SK-N-SH treated with all-trans-retinoic acid at 6 μM for 48 hours (cell line): ENCODE results near the gene PPP1R14D.
A peak's percentile ranks its signal among the peaks of the same experiment; 100 is the strongest.

Source experiments
- ATAC-seq: fragments of 200-7000 bp; cut with Tn5 transposase; 3 replicates; pipeline ENCODE4 v1.9.1; 2020; ENCODE audit warnings: mild to moderate bottlenecking, moderate library complexity
- BACH2 ChIP-seq: fragments of 250-450 bp; sonication (Bioruptor Pico); IDR thresholded peaks from 2 replicates; pipeline ENCODE4 v1.9.0; 2021; ENCODE audit warnings: mild to moderate bottlenecking, borderline replicate concordance
- CSDC2 ChIP-seq: fragments of 250-450 bp; sonication (Bioruptor Pico); IDR thresholded peaks from 2 replicates; pipeline ENCODE4 v1.5.0; 2020; ENCODE audit warnings: mild to moderate bottlenecking, moderate library complexity
- ESRRG ChIP-seq: fragments of 250-450 bp; sonication (Bioruptor Pico); IDR thresholded peaks from 2 replicates; pipeline ENCODE4 v1.6.1; 2021; ENCODE audit warnings: mild to moderate bottlenecking
- GLIS3 ChIP-seq: fragments of 250-450 bp; sonication (Bioruptor Pico); IDR thresholded peaks from 2 replicates; pipeline ENCODE4 v1.5.0; 2020; ENCODE audit warnings: mild to moderate bottlenecking, moderate library complexity
- SNAI2 ChIP-seq: fragments of 250-450 bp; sonication (Bioruptor Pico); IDR thresholded peaks from 2 replicates; pipeline ENCODE4 v1.5.0; 2020; ENCODE audit warnings: mild to moderate bottlenecking, moderate library complexity
- TCF4 ChIP-seq: fragments of 250-450 bp; sonication (Bioruptor Pico); IDR thresholded peaks from 2 replicates; pipeline ENCODE4 v1.8.0; 2021; ENCODE audit warnings: mild to moderate bottlenecking, moderate library complexity, borderline replicate concordance
- ZC3H10 ChIP-seq: fragments of 250-450 bp; sonication (Bioruptor Pico); IDR thresholded peaks from 2 replicates; pipeline ENCODE4 v1.5.1; 2021; ENCODE audit warnings: mild to moderate bottlenecking, moderate library complexity
- ZFP30 ChIP-seq: fragments of 450-650 bp; formaldehyde crosslinking; IDR thresholded peaks from 2 replicates; pipeline ENCODE4 v1.5.0; 2022; ENCODE audit warnings: mild to moderate bottlenecking, moderate library complexity
- ZNF565 ChIP-seq: fragments of 450-650 bp; formaldehyde crosslinking; conservative IDR thresholded peaks from 2 replicates; pipeline ENCODE4 v1.5.0; 2020; ENCODE audit warnings: low read depth, mild to moderate bottlenecking, moderate library complexity
- ZNF70 ChIP-seq: fragments of 450-650 bp; formaldehyde crosslinking; IDR thresholded peaks from 2 replicates; pipeline ENCODE4 v1.5.0; 2020; ENCODE audit warnings: mild to moderate bottlenecking, moderate library complexity
- ZNF8 ChIP-seq: fragments of 450-650 bp; formaldehyde crosslinking; IDR thresholded peaks from 2 replicates; pipeline ENCODE4 v1.5.0; 2020; ENCODE audit warnings: mild to moderate bottlenecking, moderate library complexity
- TF ChIP-seq, protein P1 (sequence below): fragments of 250-450 bp; sonication (Bioruptor Pico); IDR thresholded peaks from 2 replicates; pipeline ENCODE4 v1.8.0; 2020; ENCODE audit warnings: mild to moderate bottlenecking, moderate library complexity, borderline replicate concordance
- TF ChIP-seq, protein P2 (sequence below): fragments of 250-450 bp; sonication (Bioruptor Pico); IDR thresholded peaks from 2 replicates; pipeline ENCODE4 v1.5.1; 2020; ENCODE audit warnings: low read depth, mild to moderate bottlenecking, moderate library complexity
- TF ChIP-seq, protein P3 (sequence below): fragments of 250-450 bp; sonication (Bioruptor Pico); IDR thresholded peaks from 2 replicates; pipeline ENCODE4 v1.8.0; 2021; ENCODE audit warnings: low read depth, mild to moderate bottlenecking, moderate library complexity, borderline replicate concordance
- TF ChIP-seq, protein P4 (sequence below): fragments of 250-450 bp; sonication (Bioruptor Pico); IDR thresholded peaks from 2 replicates; pipeline ENCODE4 v1.5.0; 2020; ENCODE audit warnings: mild to moderate bottlenecking, moderate library complexity

PPP1R14D gene

DNA sequence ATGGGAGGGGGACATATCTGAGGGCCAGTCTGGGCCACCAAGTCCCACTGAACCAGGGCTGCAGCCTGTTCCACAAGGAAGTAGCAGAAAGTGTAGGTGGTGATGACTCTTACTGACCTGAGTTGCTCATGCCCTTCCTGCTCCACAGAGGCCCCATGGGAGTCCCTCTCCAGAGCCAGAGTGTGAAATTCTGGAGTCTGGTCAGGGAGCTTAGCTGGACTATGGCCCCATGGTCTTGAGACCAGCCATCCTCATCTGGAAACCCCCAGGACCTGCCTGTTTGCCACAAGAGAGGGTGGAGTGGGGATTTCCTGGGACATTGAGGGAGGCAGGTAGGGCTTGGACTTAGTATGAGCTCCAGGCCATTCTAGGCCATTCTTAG is 18.3 kb upstream of the PPP1R14D start:
- TF ChIP-seq CSDC2 (CRISPR knock-in tag) (no peak), ZNF565 (CRISPR knock-in tag) (no peak), ZNF8 (CRISPR knock-in tag) (no peak), ZNF70 (no peak), ZC3H10 (CRISPR knock-in tag) (no peak), BACH2 (no peak), ESRRG (no peak), TCF4 (CRISPR knock-in tag) (no peak), GLIS3 (CRISPR knock-in tag) (no peak), ZFP30 (no peak), SNAI2 (no peak)
- TF ChIP-seq, protein P1, sequence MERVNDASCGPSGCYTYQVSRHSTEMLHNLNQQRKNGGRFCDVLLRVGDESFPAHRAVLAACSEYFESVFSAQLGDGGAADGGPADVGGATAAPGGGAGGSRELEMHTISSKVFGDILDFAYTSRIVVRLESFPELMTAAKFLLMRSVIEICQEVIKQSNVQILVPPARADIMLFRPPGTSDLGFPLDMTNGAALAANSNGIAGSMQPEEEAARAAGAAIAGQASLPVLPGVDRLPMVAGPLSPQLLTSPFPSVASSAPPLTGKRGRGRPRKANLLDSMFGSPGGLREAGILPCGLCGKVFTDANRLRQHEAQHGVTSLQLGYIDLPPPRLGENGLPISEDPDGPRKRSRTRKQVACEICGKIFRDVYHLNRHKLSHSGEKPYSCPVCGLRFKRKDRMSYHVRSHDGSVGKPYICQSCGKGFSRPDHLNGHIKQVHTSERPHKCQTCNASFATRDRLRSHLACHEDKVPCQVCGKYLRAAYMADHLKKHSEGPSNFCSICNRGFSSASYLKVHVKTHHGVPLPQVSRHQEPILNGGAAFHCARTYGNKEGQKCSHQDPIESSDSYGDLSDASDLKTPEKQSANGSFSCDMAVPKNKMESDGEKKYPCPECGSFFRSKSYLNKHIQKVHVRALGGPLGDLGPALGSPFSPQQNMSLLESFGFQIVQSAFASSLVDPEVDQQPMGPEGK: no peak
- TF ChIP-seq, protein P2, sequence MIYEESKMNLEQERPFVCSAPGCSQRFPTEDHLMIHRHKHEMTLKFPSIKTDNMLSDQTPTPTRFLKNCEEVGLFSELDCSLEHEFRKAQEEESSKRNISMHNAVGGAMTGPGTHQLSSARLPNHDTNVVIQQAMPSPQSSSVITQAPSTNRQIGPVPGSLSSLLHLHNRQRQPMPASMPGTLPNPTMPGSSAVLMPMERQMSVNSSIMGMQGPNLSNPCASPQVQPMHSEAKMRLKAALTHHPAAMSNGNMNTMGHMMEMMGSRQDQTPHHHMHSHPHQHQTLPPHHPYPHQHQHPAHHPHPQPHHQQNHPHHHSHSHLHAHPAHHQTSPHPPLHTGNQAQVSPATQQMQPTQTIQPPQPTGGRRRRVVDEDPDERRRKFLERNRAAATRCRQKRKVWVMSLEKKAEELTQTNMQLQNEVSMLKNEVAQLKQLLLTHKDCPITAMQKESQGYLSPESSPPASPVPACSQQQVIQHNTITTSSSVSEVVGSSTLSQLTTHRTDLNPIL (CRISPR knock-in tag): no peak
- TF ChIP-seq, protein P3, sequence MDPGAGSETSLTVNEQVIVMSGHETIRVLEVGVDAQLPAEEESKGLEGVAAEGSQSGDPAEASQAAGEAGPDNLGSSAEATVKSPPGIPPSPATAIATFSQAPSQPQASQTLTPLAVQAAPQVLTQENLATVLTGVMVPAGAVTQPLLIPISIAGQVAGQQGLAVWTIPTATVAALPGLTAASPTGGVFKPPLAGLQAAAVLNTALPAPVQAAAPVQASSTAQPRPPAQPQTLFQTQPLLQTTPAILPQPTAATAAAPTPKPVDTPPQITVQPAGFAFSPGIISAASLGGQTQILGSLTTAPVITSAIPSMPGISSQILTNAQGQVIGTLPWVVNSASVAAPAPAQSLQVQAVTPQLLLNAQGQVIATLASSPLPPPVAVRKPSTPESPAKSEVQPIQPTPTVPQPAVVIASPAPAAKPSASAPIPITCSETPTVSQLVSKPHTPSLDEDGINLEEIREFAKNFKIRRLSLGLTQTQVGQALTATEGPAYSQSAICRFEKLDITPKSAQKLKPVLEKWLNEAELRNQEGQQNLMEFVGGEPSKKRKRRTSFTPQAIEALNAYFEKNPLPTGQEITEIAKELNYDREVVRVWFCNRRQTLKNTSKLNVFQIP: no peak
- ATAC-seq: no peak

DNA sequence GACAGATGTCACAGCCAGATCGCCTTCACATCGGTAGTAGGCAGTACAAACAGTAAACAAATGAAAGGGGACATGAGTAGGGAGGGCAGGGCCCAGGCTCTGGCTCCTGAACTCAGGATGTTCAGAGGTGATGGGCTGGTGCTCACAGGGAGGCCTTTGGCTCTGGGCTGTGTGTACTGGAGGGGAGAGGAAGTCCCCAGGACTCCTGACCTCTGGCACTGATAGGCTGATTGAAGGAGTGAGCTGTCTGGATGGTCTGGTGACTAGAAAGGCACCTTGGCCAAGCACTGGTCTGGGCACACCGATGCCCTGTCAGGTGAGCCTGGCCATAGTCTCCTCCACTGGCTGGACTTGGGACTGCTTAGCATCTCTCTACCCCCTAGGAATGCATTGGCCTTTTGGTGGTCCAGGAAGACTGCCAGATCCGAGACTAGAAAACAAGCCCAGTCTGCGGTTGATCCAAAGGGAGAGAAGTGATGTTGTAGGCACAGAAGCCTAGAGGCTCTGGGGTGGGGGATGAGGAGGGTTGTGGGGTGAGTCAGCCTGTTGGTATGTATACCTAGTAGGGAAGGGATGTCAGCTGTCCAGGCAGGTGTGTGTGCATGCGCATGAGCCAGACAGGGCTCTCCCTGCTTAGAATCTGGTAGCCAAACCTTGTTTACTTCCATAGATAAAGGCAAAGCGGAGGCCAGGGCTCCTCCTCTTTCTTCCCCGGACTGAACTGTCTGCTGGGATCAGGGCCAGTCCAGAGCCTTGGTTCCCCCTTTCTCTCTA is 17.2 kb upstream of the PPP1R14D start:
- no peak for ATAC-seq
- TF ChIP-seq SNAI2 (no peak), ZNF70 (no peak)

DNA sequence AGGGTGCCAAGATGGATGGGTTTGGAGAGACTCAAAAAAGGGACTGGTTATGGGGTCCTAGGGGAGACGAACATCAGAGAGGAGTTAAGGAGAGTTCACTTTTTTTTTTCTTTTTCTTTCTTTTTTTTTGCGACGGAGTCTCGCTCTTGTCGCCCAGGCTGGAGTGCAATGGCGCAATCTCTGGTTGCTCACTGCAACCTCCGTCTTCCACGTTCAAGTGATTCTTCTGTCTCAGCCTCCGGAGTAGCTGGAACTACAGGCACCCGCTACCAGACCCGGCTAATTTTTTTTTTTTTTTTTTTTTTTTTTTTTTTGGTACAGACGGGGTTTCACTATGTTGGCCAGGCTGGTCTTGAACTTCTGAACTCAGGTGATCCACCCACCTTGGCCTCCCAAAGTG is 16.5 kb upstream of the PPP1R14D start:
- TF ChIP-seq, protein P1: no peak
- TF ChIP-seq, protein P2 (CRISPR knock-in tag): no peak
- no peak for ATAC-seq

DNA sequence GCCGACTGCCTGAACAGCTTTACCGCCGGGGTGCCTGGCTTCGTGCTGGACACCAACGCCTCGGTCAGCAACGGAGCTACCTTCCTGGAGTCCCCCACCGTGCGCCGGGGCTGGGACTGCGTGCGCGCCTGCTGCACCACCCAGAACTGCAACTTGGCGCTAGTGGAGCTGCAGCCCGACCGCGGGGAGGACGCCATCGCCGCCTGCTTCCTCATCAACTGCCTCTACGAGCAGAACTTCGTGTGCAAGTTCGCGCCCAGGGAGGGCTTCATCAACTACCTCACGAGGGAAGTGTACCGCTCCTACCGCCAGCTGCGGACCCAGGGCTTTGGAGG is 16.2 kb upstream of the PPP1R14D start:
- peak; percentile 51 for ATAC-seq
- TF ChIP-seq, protein P4, sequence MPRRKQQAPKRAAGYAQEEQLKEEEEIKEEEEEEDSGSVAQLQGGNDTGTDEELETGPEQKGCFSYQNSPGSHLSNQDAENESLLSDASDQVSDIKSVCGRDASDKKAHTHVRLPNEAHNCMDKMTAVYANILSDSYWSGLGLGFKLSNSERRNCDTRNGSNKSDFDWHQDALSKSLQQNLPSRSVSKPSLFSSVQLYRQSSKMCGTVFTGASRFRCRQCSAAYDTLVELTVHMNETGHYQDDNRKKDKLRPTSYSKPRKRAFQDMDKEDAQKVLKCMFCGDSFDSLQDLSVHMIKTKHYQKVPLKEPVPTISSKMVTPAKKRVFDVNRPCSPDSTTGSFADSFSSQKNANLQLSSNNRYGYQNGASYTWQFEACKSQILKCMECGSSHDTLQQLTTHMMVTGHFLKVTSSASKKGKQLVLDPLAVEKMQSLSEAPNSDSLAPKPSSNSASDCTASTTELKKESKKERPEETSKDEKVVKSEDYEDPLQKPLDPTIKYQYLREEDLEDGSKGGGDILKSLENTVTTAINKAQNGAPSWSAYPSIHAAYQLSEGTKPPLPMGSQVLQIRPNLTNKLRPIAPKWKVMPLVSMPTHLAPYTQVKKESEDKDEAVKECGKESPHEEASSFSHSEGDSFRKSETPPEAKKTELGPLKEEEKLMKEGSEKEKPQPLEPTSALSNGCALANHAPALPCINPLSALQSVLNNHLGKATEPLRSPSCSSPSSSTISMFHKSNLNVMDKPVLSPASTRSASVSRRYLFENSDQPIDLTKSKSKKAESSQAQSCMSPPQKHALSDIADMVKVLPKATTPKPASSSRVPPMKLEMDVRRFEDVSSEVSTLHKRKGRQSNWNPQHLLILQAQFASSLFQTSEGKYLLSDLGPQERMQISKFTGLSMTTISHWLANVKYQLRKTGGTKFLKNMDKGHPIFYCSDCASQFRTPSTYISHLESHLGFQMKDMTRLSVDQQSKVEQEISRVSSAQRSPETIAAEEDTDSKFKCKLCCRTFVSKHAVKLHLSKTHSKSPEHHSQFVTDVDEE (CRISPR knock-in tag): no peak
- TF ChIP-seq, protein P1: no peak
- no peak for TF ChIP-seq TCF4 (CRISPR knock-in tag)
- TF ChIP-seq CSDC2 (CRISPR knock-in tag): no peak
- no peak for TF ChIP-seq ZFP30
- no peak for TF ChIP-seq ZNF70
- no peak for TF ChIP-seq ESRRG
- TF ChIP-seq BACH2: no peak
